GM19467 (cell line): ENCODE results near the gene PGAP6.
"Not testable (repeated sequence)": the region's sequence is repeated elsewhere in the genome, so short reads cannot be mapped to it uniquely, and the experiment has no call there.

Experiments used
- ATAC-seq: cut with Tn5 transposase; IDR thresholded peaks from one replicate; pipeline ENCODE4 v1.9.1; 2021; ENCODE audit warnings: mild to moderate bottlenecking, moderate library complexity; ENCODE audit not compliant: unreplicated experiment

The PGAP6 gene

DNA sequence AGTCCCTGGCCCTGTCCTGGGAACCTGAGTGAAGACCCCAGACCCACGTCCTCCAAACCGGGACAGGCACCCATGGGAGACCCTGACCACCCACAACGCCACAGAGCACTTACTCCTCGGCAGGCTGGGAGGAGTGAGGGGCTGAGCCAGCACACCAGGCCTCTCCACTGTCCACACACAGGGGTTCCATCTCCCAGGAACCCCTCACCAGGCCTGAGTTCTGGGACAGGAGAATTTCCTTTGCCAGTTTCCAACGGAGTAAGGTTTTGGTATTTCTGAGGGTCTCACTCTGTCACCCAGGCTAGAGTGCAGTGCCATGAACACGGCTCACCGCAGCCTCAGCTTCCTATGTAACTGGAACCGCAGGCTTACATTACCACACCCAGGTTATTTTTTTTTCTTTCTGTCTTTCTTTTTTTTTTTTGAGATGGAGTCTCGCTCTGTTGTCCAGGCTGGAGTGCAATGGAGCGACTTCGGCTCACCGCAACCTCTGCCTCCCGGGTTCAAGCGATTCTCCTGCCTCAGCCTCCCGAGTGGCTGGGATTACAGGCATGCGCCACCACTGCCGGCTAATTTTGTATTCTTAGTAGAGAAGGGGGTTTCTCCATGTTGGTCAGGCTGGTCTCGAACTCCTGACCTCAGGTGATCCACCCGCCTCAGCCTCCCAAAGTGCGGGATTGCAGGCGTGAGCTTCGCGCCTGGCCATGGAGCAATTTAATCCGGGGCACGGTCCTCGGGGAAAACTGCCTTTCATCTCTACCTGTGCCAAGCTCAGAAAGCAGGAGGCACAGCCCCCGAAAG lies 1.6 kb downstream of the PGAP6 start:
- ATAC-seq = no peak

DNA sequence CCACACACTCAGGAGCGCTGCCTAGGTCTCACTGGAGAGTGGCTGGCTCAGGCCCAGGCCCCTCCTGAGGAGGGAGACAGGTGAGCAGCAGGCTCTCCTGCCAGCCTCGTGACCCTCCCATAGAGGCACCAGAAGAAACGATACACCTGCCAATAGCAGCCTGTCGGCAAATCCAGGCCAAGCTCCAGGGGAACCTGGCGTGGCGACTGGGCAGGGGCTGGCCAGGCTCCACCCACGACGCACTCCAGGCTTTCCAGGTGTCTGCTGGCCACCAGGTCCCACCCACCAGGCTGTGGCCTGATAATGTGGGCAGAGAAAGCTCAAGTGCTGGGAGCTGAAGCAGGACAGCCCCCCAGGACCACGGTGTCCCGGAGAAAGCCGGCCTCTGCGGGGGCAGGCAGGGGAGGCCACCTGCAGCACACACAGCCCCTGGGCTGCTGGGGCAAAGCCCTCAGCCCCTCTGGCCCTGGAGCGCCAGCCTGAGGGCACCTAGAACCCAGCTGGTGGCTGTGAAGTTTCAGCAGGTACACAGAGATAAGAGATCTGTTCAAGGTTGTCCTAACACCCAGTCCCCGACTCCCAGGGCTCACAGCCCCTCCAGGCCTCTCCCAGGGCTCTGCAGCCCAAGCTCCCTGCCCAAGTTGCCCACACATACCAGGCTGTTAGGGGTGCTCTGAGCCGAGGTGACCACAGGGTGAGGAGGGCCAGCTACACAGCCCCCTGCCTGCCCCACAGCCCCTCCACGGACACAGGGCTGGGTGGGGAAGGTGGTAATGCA lies 2.4 kb downstream of the PGAP6 start:
- ATAC-seq = no peak

DNA sequence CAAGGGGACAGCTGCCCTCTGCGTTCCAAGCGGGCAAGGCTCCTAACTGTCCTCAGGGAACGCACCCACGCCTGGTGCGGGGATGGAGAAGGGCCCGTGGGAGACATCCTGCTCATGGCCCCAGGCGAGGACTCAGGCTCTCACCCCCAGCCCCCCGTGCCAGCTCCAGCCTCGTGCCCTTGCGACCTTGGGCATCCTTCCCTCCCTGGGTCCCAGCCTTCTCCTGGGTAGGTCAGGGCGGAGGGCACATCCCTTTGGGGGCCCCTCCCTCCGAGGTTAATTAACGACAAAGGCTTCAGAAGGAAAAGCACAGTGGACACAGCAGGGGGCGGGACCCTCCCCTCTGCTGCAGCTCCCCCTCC lies 3.0 kb downstream of the PGAP6 start:
- no peak for ATAC-seq

DNA sequence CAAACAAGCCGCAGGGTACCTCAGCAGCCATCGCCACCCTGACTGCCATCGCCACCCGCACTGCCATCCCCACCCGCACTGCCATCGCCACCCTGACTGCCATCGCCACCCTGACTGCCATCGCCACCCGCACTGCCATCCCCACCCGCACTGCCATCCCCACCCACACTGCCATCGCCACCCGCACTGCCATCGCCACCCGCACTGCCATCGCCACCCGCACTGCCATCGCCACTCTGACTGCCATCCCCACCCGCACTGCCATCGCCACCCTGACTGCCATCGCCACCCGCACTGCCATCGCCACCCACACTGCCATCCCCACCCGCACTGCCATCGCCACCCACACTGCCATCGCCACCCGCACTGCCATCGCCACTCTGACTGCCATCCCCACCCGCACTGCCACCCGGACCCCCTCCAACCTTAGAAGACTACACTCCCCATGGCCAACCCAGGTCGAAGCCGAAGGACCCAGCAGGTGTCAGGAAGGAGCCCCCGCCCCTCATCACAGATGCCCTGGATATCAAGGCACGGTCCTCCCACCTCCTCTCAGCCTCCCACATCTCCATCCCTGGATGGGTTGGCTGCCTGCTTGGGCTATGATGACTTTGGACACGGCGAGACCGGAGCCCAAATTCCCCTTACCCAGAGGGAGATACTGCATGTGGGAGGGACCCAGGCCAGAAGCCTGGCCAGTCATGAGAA lies 3.5 kb downstream of the PGAP6 start:
- ATAC-seq = not testable (repeated sequence)

DNA sequence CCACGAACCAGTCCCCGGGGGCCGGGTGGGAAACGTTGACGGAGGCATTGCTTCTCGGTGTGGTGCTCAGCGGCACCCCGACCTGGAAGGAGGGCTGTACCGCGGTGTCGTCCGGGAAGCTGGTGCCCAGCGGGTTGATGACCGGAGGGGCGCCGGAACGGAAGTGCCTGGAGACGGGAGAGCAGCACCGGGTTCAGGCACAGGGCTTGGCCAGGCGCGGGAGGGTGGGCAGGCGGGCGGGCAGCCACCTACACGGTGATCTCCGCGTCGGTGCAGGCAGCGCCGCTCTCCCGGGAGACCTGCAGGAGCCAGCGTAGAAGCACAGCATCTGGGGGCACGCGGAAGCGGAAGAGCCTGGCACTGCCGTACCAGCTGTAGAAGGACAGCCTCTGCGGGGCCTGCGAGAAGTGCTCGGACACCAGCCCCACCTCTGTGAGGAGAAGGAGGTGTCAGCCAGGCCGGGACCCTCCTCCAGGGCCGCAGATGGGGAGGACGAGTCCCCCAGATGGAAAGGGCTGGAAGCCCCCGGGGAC lies 4.3 kb downstream of the PGAP6 start:
- no peak for ATAC-seq

DNA sequence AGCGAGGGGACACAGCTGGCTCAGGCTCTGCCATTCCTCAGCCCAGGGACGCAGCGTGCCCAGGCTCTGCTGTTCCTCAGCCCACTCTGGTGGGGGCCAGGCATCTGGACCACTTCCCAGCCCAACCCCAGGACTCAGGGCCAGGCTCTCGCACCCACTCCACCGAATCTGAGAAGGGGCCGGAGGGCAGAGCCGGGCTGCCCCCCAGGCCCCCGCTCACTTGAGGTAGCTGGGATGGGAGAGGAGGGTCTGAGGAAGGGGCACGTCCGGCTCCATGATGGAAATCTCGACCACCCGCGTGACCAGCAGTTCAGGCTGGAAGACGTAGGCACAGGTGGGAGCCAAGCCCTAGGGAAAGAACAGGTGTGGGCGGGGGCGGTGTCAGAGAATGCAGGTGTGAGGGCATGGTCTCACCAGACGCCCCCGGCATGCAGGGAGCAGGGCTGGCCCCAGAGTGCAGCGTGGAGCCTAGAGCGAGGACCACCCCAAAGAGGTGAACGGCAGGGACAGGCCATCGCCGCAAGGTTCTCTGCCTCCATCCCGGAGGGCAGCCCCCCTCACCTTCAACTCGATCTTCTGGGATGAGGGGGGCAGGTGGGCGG lies 4.9 kb downstream of the PGAP6 start:
- ATAC-seq = no peak

DNA sequence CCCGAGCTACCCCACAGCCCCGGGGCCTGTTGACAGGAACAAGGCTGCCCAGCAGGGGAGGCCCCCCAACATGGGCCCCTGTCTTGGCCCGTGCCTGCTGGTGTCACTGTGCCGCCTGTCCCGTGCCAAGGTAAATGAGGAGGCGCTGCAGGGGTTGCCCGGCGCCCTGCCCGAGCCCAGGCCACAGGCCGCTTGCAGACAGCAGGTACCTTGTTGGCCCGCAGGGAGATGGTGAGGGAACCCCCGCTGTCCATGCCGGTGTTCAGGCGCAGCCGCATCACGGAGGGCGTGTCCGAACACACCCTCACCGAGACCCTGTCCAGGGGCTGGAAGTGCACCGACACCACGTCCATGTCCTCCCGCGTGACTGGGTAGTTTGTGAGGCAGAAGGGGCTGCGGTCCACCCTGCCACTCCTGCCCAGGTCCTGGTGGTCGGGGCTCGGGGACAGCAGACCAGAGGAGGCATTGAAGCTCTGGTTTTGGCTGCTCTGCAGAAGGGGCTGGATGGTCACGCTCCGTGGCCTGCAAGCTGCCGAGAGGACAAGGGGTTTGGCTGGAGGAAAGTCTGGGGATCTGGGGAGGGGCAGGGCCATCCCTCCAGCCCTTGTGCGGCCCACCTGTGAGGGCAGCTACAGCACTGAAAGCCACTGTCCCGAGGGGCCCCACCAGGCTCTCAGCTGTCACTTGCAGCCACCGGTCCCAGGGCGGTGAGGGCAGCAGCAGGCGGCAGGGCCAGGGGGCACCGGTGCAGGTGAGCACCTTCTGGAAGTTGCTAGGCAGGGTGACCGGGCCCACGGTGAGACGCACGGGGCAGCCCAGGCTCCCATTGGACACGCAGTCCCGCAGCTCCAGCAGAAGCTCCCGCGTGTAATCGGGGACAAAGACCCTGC lies 5.6 kb downstream of the PGAP6 start:
- no peak for ATAC-seq

DNA sequence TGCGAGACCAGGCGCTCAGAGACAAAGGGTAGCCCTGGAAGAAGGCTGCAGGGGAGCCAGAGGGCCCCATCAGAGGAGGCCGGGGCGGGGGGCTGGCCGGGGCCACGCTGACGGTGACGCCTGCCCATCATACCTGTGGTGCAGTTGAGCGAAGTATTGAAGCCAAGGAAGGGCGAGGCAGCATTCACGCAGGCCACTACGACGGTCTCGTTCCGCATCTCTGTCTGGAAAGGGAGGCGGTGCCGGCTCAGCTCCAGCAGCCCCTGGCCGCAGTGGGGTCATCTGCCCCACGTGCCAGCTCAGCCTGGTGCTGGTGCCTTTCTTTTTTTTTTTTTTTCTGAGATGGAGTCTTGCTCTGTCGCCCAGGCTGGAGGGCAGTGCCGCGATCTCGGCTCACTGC lies 6.6 kb downstream of the PGAP6 start:
- no peak for ATAC-seq

DNA sequence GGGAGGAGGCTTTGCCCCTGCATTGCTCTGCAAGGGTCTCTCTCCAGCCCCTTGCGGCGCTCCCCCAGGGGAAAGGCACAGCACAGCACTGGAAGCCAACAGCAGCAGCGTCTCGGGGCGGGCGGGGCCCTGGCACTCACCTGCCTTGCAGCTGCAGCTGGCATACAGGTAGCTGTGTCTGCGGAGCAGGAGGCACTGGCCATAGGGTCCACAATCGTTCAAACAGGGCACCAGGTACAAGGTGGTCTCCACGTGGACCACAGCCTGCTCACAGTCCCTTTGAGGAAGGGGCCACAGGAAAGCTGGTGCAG lies 7.2 kb downstream of the PGAP6 start:
- no peak for ATAC-seq

DNA sequence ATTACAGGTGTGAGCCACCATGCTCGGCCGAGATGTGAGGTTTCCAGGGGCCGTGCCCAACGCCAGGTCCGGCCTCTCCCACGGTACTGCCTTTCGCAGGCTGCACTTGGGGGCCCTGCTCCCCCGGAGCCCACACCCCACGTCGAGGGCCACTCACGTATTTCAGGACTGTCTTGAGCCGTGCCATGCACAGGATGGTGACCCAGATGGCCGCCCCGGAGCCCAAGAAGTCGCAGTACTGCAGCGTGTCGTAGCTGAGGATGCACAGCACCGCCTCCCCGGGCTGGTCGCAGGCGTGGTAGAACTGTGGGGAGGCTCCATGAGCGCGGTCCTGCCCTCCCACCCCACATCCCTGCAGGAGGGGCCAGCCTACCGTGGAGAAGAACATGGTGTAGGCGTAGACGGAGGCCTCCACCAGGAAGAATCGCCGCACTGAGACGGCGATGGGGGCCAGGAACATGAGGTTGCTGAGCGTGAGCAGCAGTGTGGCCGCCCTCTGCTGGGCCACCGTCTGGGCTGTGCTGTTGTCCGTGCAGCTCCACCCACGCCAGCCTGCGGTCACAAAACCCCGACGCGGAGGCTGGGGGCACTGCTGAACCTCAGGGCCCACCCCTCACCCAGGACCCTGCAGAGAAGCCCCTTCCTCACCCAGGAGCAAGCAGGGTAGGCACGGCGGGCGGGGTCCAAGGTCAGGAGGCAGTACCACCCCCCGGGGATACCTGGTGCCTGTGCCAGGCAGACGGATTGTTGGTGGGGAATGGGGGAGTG lies 7.7 kb downstream of the PGAP6 start:
- no peak for ATAC-seq

DNA sequence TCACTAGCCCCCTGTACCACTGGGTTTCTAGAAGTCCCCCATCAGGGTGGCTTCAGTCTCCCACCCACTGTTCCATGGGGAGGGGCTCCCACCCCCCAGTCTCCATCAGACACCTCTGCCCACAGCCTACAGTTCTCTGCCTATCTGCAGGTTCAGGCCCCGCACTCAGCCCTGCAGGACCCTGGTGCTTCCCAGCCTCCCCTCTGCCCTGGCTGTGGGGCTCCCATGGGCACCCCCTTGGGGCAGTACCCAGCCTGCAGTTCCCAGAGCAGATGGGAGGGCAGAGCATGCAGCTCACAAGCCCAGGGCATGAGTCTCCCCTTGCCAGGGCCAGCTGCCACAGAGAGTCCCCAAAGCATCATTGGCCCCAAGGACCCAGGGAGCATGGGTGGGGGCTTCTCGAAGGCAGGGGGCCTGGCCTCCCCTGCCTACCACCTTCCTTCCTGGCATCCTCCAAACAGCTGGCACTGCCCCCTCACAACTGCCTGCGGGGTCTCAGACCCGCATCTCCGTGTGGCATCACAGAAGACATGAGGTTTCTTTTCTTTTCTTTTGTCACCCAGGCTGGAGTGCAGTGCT lies 8.7 kb downstream of the PGAP6 start:
- no peak for ATAC-seq

DNA sequence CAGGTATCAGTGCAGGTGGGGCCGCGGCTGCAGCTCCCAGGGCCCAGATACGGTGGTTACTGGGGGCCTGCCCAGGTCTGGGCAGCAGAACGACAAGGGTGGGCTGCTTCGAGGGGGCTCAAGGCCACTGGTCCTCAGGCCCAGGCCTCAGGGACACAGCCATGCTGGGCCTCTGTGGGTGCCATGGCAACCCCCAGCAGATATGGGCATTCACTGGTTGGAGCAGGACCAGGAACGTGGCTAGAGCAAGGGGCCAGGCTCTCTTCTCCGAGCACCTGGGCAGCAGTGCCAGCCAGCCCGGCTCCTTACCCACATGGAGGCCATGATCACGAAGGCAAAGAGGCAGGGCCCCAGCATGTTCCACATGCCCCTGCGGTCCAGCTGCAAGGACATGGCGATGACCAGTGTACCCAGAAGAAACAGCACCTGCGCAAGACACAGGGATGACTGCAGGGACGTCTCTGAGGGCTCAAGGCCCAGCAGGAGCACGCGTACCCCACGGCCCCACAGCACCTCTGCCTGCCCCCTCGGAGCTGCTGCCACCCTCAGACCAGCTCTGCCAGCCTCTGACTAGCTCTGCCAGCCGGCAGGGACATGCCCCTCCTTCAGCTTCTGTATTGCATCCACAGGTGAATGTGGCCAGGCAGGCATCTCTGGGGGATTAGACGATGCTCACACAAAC lies 9.3 kb downstream of the PGAP6 start:
- ATAC-seq = no peak

DNA sequence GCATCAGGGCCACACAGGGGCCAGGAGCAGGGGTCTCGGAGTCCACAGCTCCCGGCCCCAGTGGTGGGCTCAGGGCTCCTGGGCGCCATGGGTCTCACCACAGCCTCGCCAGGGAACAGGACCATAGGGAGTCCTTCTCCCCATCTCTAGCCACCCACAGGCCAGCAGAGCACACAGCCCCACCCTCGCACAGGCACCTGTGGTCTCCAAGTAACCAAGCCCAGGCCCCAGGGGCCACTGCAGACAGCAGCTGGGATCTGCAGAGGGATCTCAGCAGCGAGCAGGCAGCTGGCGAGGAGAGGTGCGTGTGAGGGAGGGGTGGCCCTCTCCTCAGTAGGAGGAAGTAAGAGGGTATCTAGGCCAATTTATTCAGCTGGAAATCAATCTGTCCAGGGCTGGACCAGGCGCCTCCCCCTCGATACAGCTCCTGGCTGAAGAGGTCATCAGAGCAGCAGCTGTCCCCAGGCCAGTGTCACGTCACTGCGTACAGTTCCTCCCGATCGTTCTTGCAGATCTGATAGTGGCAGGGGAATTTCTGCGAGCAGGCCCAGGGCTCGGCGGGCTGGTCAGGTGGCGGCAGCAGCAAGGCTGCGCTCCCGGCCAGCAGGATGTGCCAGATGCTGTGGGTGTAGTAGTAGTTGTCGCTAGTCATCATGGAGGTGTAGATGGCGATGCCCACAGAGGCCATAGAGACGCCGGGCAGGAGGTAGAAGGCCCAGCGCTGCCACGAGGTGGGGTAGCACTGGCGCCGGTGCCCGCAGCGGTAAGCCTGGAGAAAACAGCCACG lies 10.1 kb downstream of the PGAP6 start:
- no peak for ATAC-seq

DNA sequence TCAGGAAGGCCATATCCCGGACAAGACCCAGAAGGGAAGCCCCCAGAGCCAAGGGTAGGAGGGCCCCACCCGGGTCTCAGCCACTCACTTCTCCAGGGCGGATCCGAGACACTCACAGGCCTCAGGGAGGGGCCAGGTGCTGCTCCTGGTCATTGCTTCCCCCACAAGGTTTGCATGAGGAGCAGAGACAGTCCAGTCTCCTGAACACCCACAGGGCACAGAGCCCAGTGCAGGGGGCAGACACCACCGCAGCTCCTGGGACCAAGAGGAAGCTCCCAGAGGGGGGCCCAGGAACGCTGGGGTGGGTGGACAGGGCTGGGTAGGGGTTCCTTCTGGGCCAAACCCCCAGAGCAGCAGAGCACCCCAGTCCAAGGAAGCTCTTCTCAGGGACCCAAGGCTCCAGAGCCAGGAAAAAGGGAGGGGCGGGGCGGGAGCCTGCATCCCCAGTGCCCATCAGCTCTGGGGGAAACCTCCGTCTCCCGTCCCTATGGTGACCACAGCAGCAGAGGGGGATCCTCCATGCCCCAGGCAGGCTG lies 10.7 kb downstream of the PGAP6 start:
- no peak for ATAC-seq

DNA sequence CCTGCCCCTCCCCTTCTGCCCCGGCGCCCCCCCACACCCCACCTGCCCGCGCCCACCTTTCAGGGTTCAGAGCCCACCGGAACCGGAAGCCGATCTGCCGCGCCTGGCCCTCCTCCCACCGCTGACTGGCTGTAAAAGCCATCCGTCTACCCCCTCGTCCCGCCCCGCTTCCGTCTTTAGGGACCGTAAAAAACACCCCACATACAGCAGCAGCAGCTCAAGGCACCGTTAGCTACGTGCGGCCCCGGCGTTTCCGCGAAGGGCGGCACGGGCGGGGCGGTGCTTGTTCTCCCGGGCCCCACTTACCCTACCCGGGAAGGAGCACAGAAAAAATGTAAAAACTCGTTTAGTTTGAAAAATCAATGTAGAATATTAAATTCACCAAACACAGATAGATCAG lies 11.3 kb downstream of the PGAP6 start, which contains the start of gene MRPL28:
MRPL28 (minus strand) TSS at position 96 of the 400 bp plus-strand sequence. CDS start 320 bp downstream, outside the sequence.
- ATAC-seq = peak; percentile 79

DNA sequence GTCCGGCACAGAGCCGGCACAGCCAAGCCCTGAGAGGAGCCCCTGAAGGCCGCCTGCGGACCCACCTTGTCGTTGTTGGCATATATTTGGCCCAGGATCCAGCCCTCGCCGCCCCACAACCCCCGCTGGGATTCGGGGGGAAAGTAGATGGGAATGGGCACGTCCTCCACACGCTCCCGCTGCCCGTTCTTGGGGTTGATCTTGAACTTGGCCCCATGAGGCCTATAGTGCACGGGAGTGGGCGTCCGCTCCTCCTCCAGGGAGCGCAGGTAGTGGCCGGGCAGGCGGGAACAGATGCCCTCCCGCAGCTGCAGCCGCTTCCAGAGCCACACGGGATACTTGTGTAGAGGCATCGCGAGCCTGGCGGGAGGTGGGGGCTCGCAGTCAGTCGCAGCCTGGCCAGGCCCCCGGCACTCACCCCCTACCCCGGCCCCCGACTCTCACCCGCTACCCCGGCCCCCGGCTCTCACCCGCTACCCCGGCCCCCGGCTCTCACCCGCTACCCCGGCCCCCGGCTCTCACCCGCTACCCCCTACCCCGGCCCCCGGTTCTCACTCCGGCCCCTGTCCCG lies 11.8 kb downstream of the PGAP6 start:
- no peak for ATAC-seq

DNA sequence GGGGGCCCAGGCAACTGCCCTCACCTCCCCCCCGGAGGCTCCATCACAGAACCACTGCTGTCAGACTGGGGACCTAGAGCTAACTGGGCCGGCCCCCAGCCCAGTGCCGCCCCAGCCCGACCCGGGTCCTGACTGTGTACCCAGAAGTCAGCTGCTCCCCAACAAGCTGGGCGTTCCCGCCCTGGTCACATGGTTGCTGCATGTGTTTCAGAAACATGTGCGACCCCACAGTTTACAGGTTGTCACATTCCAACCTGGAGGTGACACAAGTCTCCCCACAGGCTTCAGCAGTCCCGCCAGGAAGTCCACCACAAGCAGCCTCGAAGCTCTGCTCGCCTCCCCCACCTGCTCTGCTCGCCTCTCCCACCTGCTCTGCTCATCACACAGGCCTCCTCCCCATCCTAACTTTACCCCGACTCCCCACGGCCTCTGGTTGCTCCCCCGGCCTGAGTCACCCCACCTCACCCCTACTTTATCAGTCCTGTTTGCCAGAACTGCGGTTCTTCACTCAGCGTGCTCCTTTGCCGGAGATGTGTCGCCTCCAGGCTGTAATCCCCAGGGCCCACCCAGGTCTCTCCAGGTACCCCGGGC lies 12.4 kb downstream of the PGAP6 start:
- ATAC-seq = no peak
